Left ventricle myocardium inferior (tissue), 1 donor: ENCODE measurements around the gene TPSAB1. TPM values are rescaled to one million over a fixed set of nuclear protein-coding genes. Genes with fewer than 3 reads are reported as not detected.
"Not testable (repeated sequence)": the region's sequence is repeated elsewhere in the genome, so short reads cannot be mapped to it uniquely, and the experiment has no call there.

Experiments
- DNase-seq: peaks from one replicate; pipeline ENCODE4 v3.0.0-alpha.2; 2020
- H3K27ac ChIP-seq: fragments of 200-600 bp; replicated peaks from 2 replicates; pipeline ENCODE4 v1.8.0; 2021
- H3K27me3 ChIP-seq: fragments of 200-600 bp; 2 replicates; pipeline ENCODE4 v1.8.0; 2021; ENCODE audit warnings: low read depth
- H3K36me3 ChIP-seq: fragments of 200-600 bp; 2 replicates; pipeline ENCODE4 v1.8.0; 2021
- H3K4me1 ChIP-seq: fragments of 200-600 bp; 2 replicates; pipeline ENCODE4 v1.8.0; 2021
- H3K4me3 ChIP-seq: fragments of 200-600 bp; 2 replicates; pipeline ENCODE4 v1.8.0; 2021; ENCODE audit warnings: mild to moderate bottlenecking, moderate library complexity
- H3K9me3 ChIP-seq: fragments of 200-600 bp; replicated peaks from 2 replicates; pipeline ENCODE4 v1.8.0; 2021
- CTCF ChIP-seq: fragments of 200-600 bp; IDR thresholded peaks from 2 replicates; pipeline ENCODE4 v1.8.0; 2021; ENCODE audit warnings: antibody characterized with exemption, mild to moderate bottlenecking, borderline replicate concordance
- intact Hi-C: fragments of 100-400 bp; cut with micrococcal nuclease; formaldehyde crosslinking; loops from one replicate; pipeline ENCODE4 v1.11.0; 2022
- total RNA-seq: library from RNA; stranded (reverse); fragmentation: NEBNext Ultra II Directional; extraction: Animal tissue kit (Norgen Biotek cat#: 25700); gene quantifications from one replicate; pipeline ENCODE4 v1.2.1, GENCODE V29; 2021
- donor health status: DM: no; HTN: yes; CAD: no; lungs with severe emphysema.

Gene TPSAB1
- total RNA-seq, 1 donor from 2014 or later = 3.6 TPM

GRCh38 chr16:1271380-1271723 is 30.8 kb downstream of the TPSAB1 start:
- TF ChIP-seq CTCF = no peak
- H3K4me3 ChIP-seq = no peak overlapping the region
- peaks cover 44% of the 10 kb centered on the region for H3K27me3 ChIP-seq
- intact Hi-C loops = no loop called here
- no peak for DNase-seq
- H3K27ac ChIP-seq = no peak overlapping the region
- no peaks in the 10 kb centered on the region for H3K9me3 ChIP-seq
- no peaks in the 10 kb centered on the region for H3K36me3 ChIP-seq
- H3K4me1 ChIP-seq = peaks cover 8% of the 10 kb centered on the region

GRCh38 chr16:1271724-1272413 is 31.4 kb downstream of the TPSAB1 start:
- H3K4me3 ChIP-seq, intact Hi-C loops, H3K27ac ChIP-seq, H3K9me3 ChIP-seq, H3K36me3 ChIP-seq, H3K4me1 ChIP-seq: not testable (repeated sequence)
- peak; percentile 25 for DNase-seq
- peaks cover 42% of the 10 kb centered on the region for H3K27me3 ChIP-seq

- H3K27ac ChIP-seq = no peak overlapping the region
- no peaks in the 10 kb centered on the region for H3K36me3 ChIP-seq
- intact Hi-C loops = no loop called here
- no peak overlapping the region for H3K4me3 ChIP-seq
- peaks cover 43% of the 10 kb centered on the region for H3K27me3 ChIP-seq
- TF ChIP-seq CTCF = no peak
- peaks cover 8% of the 10 kb centered on the region for H3K4me1 ChIP-seq
- H3K9me3 ChIP-seq = no peaks in the 10 kb centered on the region
- no peak for DNase-seq
These were observed 32.1 kb downstream of the TPSAB1 start for GRCh38 chr16:1272453-1273198.

- intact Hi-C loops = no loop called here
- Histone ChIP-seq H3K36me3 (no peaks in the 10 kb centered on the region), H3K4me3 (no peak overlapping the region), H3K27ac (no peak overlapping the region), H3K9me3 (no peaks in the 10 kb centered on the region), H3K27me3 (peaks cover 53% of the 10 kb centered on the region), H3K4me1 (peaks cover 8% of the 10 kb centered on the region)
- no peak for DNase-seq
- TF ChIP-seq CTCF = no peak
These were observed 33.3 kb downstream of the TPSAB1 start for GRCh38 chr16:1273816-1274215.

GRCh38 chr16:1274767-1275166 is 34.3 kb downstream of the TPSAB1 start:
- no peak overlapping the region for H3K27ac ChIP-seq
- peaks cover 53% of the 10 kb centered on the region for H3K27me3 ChIP-seq
- no peak overlapping the region for H3K4me3 ChIP-seq
- H3K9me3 ChIP-seq = no peaks in the 10 kb centered on the region
- intact Hi-C loops = no loop called here
- TF ChIP-seq CTCF = no peak
- no peaks in the 10 kb centered on the region for H3K36me3 ChIP-seq
- peaks cover 8% of the 10 kb centered on the region for H3K4me1 ChIP-seq
- no peak for DNase-seq
